GM12801 (cell line): ENCODE results near the gene SLC16A3.

ENCODE experiments used
- CTCF ChIP-seq: IDR thresholded peaks from one replicate; pipeline ENCODE4 v1.5.1; 2011; ENCODE audit warnings: control low read depth; ENCODE audit not compliant: insufficient read length; ENCODE audit errors: extremely low read depth

The SLC16A3 gene

GRCh38 chr17:82217120-82217529 lies 11.7 kb upstream of the SLC16A3 start:
- no peak for TF ChIP-seq CTCF

GRCh38 chr17:82217530-82218204 lies 11.2 kb upstream of the SLC16A3 start:
- TF ChIP-seq CTCF, result no peak

GRCh38 chr17:82218349-82219075 lies 10.3 kb upstream of the SLC16A3 start:
- TF ChIP-seq CTCF, result no peak

- no peak for TF ChIP-seq CTCF
Observed at GRCh38 chr17:82219083-82219482, 9.8 kb upstream of the SLC16A3 start.

- TF ChIP-seq CTCF, result no peak
Observed at GRCh38 chr17:82219753-82220709, 8.8 kb upstream of the SLC16A3 start.

GRCh38 chr17:82221341-82221902 lies 7.4 kb upstream of the SLC16A3 start:
- no peak for TF ChIP-seq CTCF

GRCh38 chr17:82222816-82223215 lies 6.0 kb upstream of the SLC16A3 start:
- TF ChIP-seq CTCF, result no peak
